OCI-LY7 (cell line): ENCODE data around the gene TDRD7. TPM values are rescaled to one million over a fixed set of nuclear protein-coding genes. Genes with fewer than 3 reads are reported as not detected.
"Not testable (repeated sequence)": the region's sequence is repeated elsewhere in the genome, so short reads cannot be mapped to it uniquely, and the experiment has no call there.

Source experiments
- BruUV-seq: library from RNA; stranded (reverse); fragments of 400-500 nt; replicated peaks from 2 replicates; lab custom pipeline; 2021; lab: Mats Ljungman, UMichigan
- CTCF ChIA-PET: fragments of 300-600 bp; sonication (Branson Sonifier 250); formaldehyde crosslinking; loops from one replicate; lab custom pipeline; 2022; ENCODE audit warnings: antibody characterized with exemption; ENCODE audit not compliant: unreplicated experiment; lab: Charles Lee
- POLR2A ChIA-PET: fragments of 300-600 bp; sonication (Branson Sonifier 250); formaldehyde crosslinking; loops from one replicate; lab custom pipeline; 2022; ENCODE audit warnings: antibody characterized with exemption; lab: Charles Lee
- DNase-seq: peaks from one replicate; pipeline ENCODE4 v3.0.0-alpha.2; 2015; ENCODE audit warnings: low spot score
- H2AFZ ChIP-seq: fragments of 200-600 bp; sonication (generic), shearing (Covaris generic); 2 replicates; pipeline ENCODE4 v1.6.1; 2014; ENCODE audit warnings: mild to moderate bottlenecking, antibody characterized with exemption, low read length, moderate library complexity
- H3K27ac ChIP-seq: fragments of 200-600 bp; sonication (generic); 2 replicates; pipeline ENCODE4 v1.5.1; 2014; ENCODE audit warnings: mixed run types, low read depth, mild to moderate bottlenecking, moderate library complexity, low read length, inconsistent platforms; ENCODE audit not compliant: poor library complexity, severe bottlenecking
- H3K36me3 ChIP-seq: fragments of 200-600 bp; sonication (generic); 2 replicates; pipeline ENCODE4 v1.6.1; 2014; ENCODE audit warnings: mild to moderate bottlenecking, antibody characterized with exemption, low read length, moderate library complexity, mixed read lengths; ENCODE audit not compliant: insufficient read depth
- H3K4me1 ChIP-seq: fragments of 200-600 bp; sonication (generic); 2 replicates; pipeline ENCODE4 v1.5.1; 2014; ENCODE audit warnings: mild to moderate bottlenecking, low read length; ENCODE audit not compliant: insufficient read depth, poor library complexity, severe bottlenecking
- H3K4me2 ChIP-seq: fragments of 200-600 bp; sonication (generic); 2 replicates; pipeline ENCODE4 v1.6.1; 2014; ENCODE audit warnings: mild to moderate bottlenecking, low read length
- H3K4me3 ChIP-seq: fragments of 200-600 bp; sonication (generic); 2 replicates; pipeline ENCODE4 v1.5.1; 2014; ENCODE audit warnings: mild to moderate bottlenecking, low read depth, low read length; ENCODE audit not compliant: poor library complexity, severe bottlenecking
- H3K79me2 ChIP-seq: fragments of 200-600 bp; sonication (generic); 2 replicates; pipeline ENCODE4 v1.6.1; 2016; ENCODE audit warnings: low read depth, mild to moderate bottlenecking, low read length, moderate library complexity, mixed read lengths; ENCODE audit not compliant: insufficient read depth
- H3K9me2 ChIP-seq: fragments of 200-600 bp; sonication (generic); 2 replicates; pipeline ENCODE4 v1.6.1; 2016; ENCODE audit warnings: mild to moderate bottlenecking, low read length, mixed read lengths; ENCODE audit not compliant: insufficient read depth
- H3K9me3 ChIP-seq: fragments of 200-600 bp; sonication (generic); 2 replicates; pipeline ENCODE4 v1.6.1; 2014; ENCODE audit warnings: mild to moderate bottlenecking, mixed run types, low read length, mixed read lengths
- H4K20me1 ChIP-seq: fragments of 200-600 bp; sonication (generic); 2 replicates; pipeline ENCODE4 v1.6.1; 2014; ENCODE audit warnings: mild to moderate bottlenecking, antibody characterized with exemption, low read length, moderate library complexity, mixed read lengths; ENCODE audit not compliant: insufficient read depth
- CTCF ChIP-seq: fragments of 200-600 bp; sonication (generic); conservative IDR thresholded peaks from 2 replicates; pipeline ENCODE4 v1.5.1; 2014; ENCODE audit warnings: mild to moderate bottlenecking, antibody characterized with exemption, low read length, moderate library complexity, mixed read lengths
- EZH2phosphoT487 ChIP-seq: fragments of 200-600 bp; sonication (generic); IDR thresholded peaks from 2 replicates; pipeline ENCODE4 v1.6.1; 2018; ENCODE audit warnings: low read depth, borderline replicate concordance, mild to moderate bottlenecking, mixed run types, antibody characterized with exemption, low read length, moderate library complexity, mixed read lengths
- intact Hi-C: fragments of 100-400 bp; cut with micrococcal nuclease; formaldehyde crosslinking; loops from one replicate; pipeline ENCODE4 v1.10.0; 2022; ENCODE audit not compliant: unreplicated experiment
- total RNA-seq, 2 experiments: library from RNA; depleted of rRNA in 1 of 2; stranded (reverse); fragments of >200 nt in 1 of 2; shearing (Covaris generic) in 1 of 2; gene quantifications; 2 replicates each; pipeline ENCODE4 v1.2.3, GENCODE V29; 2014 to 2022

TDRD7 gene
- total RNA-seq, 2 experiments from 2014 or later, result 4.0 to 6.1 TPM

- no peaks in the 10 kb centered on the region for H3K79me2 ChIP-seq
- H4K20me1 ChIP-seq, result no peaks in the 10 kb centered on the region
- BruUV-seq, result no TSS peak
- DNase-seq, result no peak
- no peaks in the 10 kb centered on the region for H3K36me3 ChIP-seq
- ChIA-PET CTCF (no interaction called here), POLR2A (interaction anchor here (0.6 to 0.7 kb wide), 3 partner anchors 34 to 382 kb away, joined by 3 to 5 read pairs (median 3); no protein-coding TSS in a partner anchor)
- TF ChIP-seq CTCF (no peak), EZH2phosphoT487 (no peak)
- H3K9me2 ChIP-seq, result no peaks in the 10 kb centered on the region
- no peak overlapping the region for H3K4me2 ChIP-seq
- H3K4me1 ChIP-seq, result no peaks in the 10 kb centered on the region
- intact Hi-C loops, result no loop called here
- no peak overlapping the region for H3K4me3 ChIP-seq
- no peak overlapping the region for H2AFZ ChIP-seq
- H3K27ac ChIP-seq, result no peak overlapping the region
- no peaks in the 10 kb centered on the region for H3K9me3 ChIP-seq
These were observed 33.3 kb downstream of the TDRD7 start for GRCh38 chr9:97445119-97445701.

DNA sequence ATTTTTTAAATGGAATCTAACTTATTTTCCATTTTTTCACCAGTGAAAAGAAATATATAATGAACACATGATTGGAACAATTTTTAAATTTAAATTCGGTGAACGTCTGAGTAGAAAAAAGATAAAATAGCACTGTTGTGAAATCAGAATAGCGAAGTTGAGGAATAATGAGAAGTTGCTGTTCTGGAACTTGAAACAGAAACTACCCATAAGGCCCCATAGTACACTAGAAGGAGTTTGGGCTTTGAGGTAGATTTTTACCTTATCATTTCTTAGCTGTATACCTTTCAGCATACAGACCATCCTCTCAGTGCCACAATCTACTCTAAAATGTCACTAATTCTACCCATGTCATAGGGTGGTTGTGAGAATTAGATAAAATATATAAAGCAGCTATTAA is 35.1 kb downstream of the TDRD7 start:
- no peak for DNase-seq
- intact Hi-C loops, result no loop called here
- H3K4me1 ChIP-seq, result no peaks in the 10 kb centered on the region
- H3K36me3 ChIP-seq, result no peaks in the 10 kb centered on the region
- ChIA-PET CTCF (no interaction called here), POLR2A (interaction anchor here (0.6 kb wide), 1 partner anchor 16 kb away, joined by 8 read pairs; no protein-coding TSS in a partner anchor)
- H3K4me2 ChIP-seq, result no peak overlapping the region
- H3K4me3 ChIP-seq, result no peak overlapping the region
- no peaks in the 10 kb centered on the region for H3K9me2 ChIP-seq
- H3K9me3 ChIP-seq, result no peaks in the 10 kb centered on the region
- no peaks in the 10 kb centered on the region for H3K79me2 ChIP-seq
- no peaks in the 10 kb centered on the region for H4K20me1 ChIP-seq
- no peak overlapping the region for H2AFZ ChIP-seq
- no peak overlapping the region for H3K27ac ChIP-seq
- TF ChIP-seq CTCF (no peak), EZH2phosphoT487 (no peak)
- no TSS peak for BruUV-seq

GRCh38 chr9:97453573-97453972 is 41.7 kb downstream of the TDRD7 start:
- H3K9me3 ChIP-seq, BruUV-seq, DNase-seq, CTCF ChIA-PET, H3K79me2 ChIP-seq, POLR2A ChIA-PET, H3K4me2 ChIP-seq, H3K27ac ChIP-seq, H4K20me1 ChIP-seq, H3K9me2 ChIP-seq, H2AFZ ChIP-seq, H3K4me1 ChIP-seq, H3K4me3 ChIP-seq, H3K36me3 ChIP-seq, intact Hi-C loops: not testable (repeated sequence)

DNA sequence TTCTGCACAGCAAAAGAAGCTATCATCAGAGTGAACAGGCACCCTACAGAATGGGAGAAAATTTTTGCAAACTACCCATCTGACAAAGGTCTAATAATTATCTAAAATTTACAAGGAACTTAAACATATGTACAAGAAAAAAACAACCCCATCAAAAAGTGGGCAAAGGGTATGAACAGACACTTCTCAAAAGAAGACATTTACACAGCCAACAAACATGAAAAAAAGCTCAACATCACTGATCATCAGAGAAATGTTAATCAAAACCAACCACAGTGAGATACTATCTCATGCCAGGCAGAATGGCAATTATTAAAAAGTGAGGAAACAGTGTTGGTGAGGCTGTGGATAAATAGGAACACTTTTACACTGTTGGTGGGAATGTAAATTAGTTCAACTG is 44.9 kb downstream of the TDRD7 start:
- POLR2A ChIA-PET, intact Hi-C loops: not testable (repeated sequence)

More for the DNA sequence above, 44.9 kb downstream of the TDRD7 start:
- CTCF ChIA-PET, H3K4me3 ChIP-seq, BruUV-seq, H4K20me1 ChIP-seq, H2AFZ ChIP-seq, H3K36me3 ChIP-seq, DNase-seq, H3K9me2 ChIP-seq, H3K4me1 ChIP-seq, H3K9me3 ChIP-seq, H3K27ac ChIP-seq, H3K4me2 ChIP-seq, H3K79me2 ChIP-seq: not testable (repeated sequence)
